ENCODE data around the gene CLN3. TPM values are rescaled to one million over a fixed set of nuclear protein-coding genes. Genes with fewer than 3 reads are reported as not detected.
"Not testable (repeated sequence)": the region's sequence is repeated elsewhere in the genome, so short reads cannot be mapped to it uniquely, and the experiment has no call there.

CLN3 gene
- total RNA-seq, 1 donor from 2014 or later, result 20.9 TPM

- no peak for DNase-seq (ENCODE audit: low spot score)
Observed at GRCh38 chr16:28513484-28514181, 21.8 kb upstream of the CLN3 start.

GRCh38 chr16:28511801-28512789, 20.2 kb upstream of the CLN3 start:
- DNase-seq (ENCODE audit: low spot score), result no peak

- no peak for DNase-seq (ENCODE audit: low spot score)
Observed at GRCh38 chr16:28511031-28511430, 19.2 kb upstream of the CLN3 start.

GRCh38 chr16:28505489-28506137, 13.7 kb upstream of the CLN3 start:
- DNase-seq (ENCODE audit: low spot score), result no peak

GRCh38 chr16:28504707-28505404, 13.0 kb upstream of the CLN3 start:
- DNase-seq (ENCODE audit: low spot score), result no peak

- no peak for DNase-seq (ENCODE audit: low spot score)
Observed at GRCh38 chr16:28503470-28504259, 11.8 kb upstream of the CLN3 start.

GRCh38 chr16:28502290-28502689, 10.4 kb upstream of the CLN3 start:
- DNase-seq (ENCODE audit: low spot score), result no peak

DNA sequence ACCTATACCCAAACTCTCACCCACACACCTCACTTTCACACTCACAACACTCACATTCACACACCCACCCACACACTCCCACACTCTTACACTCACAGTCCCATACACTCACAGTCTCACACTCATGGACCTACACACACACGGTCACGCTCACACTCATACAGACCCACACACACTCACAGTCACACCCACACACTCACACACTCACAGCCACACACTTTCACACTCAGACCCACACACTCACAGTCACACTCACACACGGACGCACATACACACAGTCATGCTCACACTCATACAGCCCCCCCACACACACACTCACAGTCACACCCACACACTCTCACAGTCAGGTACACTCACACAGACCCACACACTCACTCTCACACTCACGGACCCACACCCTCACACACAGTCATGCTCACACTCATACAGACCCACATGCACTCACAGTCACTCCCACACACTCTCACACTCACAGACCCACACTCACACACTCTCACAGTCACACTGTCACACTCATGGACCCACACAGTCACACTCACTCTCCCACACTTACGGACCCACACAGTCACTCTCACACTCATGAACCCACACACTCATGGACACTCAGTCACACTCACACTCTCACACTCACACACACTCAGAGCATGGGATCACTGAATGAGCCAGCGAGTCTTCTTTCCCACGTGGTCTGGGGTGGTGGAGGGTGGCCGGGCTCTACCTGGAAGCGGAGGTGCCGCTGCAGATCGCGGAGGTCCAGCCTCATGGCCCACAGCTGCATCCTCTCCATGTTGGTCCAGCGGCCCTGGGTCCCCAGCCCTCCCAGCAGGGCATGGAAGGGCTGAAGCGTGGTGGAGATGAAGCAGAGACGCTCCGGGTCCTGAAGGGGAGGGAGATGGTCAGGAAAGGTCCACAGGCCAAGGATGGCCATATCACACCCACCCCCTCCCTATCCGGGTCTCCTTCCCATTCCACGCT, 9.7 kb upstream of the CLN3 start:
- no peak for DNase-seq (ENCODE audit: low spot score)

GRCh38 chr16:28500476-28501180, 8.8 kb upstream of the CLN3 start:
- DNase-seq (ENCODE audit: low spot score), result not testable (repeated sequence)

GRCh38 chr16:28499854-28500253, 8.0 kb upstream of the CLN3 start:
- DNase-seq (ENCODE audit: low spot score), result no peak

- DNase-seq (ENCODE audit: low spot score), result no peak
Observed at GRCh38 chr16:28498666-28499381, 7.0 kb upstream of the CLN3 start.

DNA sequence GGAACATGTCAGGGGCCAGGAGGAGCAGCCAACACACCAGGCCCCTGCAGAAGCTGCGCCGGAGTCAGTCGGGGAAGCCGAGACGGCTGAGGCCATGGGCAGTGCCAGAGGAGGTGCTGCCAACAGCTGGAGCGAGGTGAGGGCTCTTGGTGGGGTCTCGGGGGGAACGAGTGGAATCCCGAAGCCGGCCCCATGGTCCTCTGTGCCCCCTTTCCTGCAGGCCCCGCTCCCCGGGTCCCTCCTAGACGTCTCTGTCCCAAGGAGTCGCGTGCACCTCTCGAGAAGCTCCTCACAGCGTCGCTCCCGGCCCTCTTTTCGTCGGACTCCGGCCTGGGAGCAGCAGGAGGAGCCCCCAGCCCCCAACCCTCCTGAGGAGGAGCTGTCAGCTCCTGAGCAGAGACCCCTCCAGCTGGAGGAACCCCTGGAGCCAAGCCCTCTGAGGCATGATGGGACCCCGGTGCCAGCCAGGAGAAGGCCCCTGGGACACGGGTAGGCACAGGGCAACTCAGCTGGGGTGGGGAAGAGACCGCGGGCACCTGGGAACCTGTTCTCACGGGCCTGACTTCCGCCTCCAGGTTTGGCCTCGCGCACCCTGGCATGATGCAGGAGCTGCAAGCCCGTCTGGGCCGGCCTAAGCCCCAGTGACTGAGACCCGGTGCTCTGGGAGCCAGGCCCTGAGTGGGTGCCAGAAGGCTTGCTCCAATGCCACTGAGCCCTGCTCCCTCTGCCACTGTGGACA, 6.2 kb upstream of the CLN3 start:
- DNase-seq (ENCODE audit: low spot score), result no peak

- no peak for DNase-seq (ENCODE audit: low spot score)
Observed at GRCh38 chr16:28497386-28497785, 5.5 kb upstream of the CLN3 start.

DNA sequence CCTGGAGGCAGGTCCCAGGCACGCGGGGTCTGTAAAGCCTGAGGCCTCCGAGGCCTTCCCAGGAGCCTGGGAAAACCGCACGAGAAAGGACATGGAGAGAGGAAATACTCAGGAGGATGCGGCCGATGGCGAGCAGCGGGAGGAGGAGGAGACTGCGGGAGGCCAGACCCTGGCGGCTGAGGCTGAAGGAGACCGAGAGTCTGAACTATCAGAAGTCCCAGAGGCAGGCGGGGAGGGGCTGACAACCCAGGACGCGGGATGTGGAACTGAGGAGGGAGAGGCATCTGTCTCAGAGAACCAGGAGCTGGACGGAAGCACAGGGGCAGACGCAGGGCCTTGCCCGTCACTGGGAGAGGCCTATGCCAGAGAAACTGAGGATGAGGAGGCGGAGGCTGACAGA, 5.0 kb upstream of the CLN3 start:
- no peak for DNase-seq (ENCODE audit: low spot score)

- no peak for DNase-seq (ENCODE audit: low spot score)
Observed at GRCh38 chr16:28495795-28496749, 4.2 kb upstream of the CLN3 start.

DNA sequence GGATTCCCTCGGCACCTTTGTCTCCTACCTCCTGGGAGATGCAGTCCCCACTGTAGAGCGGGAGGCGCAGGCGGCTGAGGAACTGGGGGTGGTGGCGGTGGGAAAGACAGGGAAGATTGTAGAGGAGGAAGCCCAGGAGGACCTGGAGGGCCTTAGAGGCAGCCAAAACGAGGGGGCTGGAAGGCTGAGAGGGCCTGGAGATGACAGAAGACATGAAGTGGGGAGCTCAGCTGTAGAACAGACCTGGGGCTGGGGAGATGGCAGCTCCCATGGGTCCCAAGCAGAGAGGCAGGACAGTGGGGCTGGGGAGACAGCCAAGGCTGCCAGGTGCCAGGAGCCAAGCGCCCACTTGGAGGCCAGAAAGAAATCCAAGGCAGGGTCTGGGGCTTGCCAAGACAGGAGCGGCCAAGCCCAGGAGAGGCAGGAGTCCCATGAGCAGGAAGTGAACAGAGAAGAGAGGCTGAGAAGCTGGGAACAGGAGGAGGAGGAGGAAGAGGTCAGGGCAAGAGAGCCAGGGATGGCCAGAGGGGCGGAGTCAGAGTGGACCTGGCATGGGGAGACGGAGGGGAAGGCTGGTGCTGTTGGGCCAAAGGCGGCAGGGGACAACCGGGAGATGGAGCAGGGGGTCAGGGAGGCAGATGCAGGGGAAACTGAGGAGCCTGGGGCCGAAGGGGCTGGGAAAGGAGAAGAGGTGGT, 3.4 kb upstream of the CLN3 start:
- no peak for DNase-seq (ENCODE audit: low spot score)

Data from umbilical cord (tissue), 2 donors.